ENCODE results near the gene CCT5.

DNA sequence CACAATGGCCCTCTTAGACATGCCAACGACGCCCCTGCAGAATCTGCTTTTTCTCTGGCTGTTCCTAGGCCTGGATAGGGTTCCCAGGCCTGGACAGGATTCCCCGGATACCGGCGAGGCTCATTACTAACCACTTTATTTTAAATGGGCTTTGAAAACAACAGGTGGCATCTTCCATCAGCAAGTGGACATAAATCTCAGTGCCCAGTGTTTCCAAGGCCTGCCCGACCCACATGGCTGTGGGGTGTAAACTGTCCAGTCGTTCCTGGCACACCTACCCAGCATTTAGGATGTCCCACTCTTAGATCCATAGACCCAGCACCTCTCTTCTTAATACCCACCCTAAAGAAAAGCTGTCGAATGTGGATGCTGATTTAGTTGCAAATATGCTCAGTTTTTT is 56.7 kb downstream of the CCT5 start:
- no peak for TF ChIP-seq POLR2A (IDR thresholded peaks at IDR 0.05)
- TF ChIP-seq, protein P1, sequence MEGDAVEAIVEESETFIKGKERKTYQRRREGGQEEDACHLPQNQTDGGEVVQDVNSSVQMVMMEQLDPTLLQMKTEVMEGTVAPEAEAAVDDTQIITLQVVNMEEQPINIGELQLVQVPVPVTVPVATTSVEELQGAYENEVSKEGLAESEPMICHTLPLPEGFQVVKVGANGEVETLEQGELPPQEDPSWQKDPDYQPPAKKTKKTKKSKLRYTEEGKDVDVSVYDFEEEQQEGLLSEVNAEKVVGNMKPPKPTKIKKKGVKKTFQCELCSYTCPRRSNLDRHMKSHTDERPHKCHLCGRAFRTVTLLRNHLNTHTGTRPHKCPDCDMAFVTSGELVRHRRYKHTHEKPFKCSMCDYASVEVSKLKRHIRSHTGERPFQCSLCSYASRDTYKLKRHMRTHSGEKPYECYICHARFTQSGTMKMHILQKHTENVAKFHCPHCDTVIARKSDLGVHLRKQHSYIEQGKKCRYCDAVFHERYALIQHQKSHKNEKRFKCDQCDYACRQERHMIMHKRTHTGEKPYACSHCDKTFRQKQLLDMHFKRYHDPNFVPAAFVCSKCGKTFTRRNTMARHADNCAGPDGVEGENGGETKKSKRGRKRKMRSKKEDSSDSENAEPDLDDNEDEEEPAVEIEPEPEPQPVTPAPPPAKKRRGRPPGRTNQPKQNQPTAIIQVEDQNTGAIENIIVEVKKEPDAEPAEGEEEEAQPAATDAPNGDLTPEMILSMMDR (IDR thresholded peaks at IDR 0.05) = no peak
- no peak for TF ChIP-seq POLR2AphosphoS5 (IDR thresholded peaks at IDR 0.05)

Measured in prostate gland (tissue), 2 donors.